HepG2 (cell line): Measurements from ENCODE around the gene AGAP1. TPM values are rescaled to one million over a fixed set of nuclear protein-coding genes. Genes with fewer than 3 reads are reported as not detected.
A peak's percentile ranks its signal among the peaks of the same experiment; 100 is the strongest.

ENCODE experiments used
- ATAC-seq: fragments of 200-7000 bp; cut with Tn5 transposase; 3 replicates; pipeline ENCODE4 v1.9.1; 2020; ENCODE audit warnings: mild to moderate bottlenecking, moderate library complexity
- BruUV-seq: library from RNA; stranded (reverse); fragments of 400-500 nt; replicated peaks from 2 replicates; lab custom pipeline; 2021; lab: Mats Ljungman, UMichigan
- CTCF ChIA-PET: fragments of 300-600 bp; formaldehyde crosslinking; extraction: SDS; loops from one replicate; lab custom pipeline; 2021; ENCODE audit warnings: low total read pairs, inconsistent platforms, low intra/inter-chr PET ratio; lab: Yijun Ruan, JAX
- POLR2A ChIA-PET: fragments of 350-600 bp; sonication (Branson Sonifier 250); formaldehyde crosslinking; loops from one replicate; lab custom pipeline; 2020; ENCODE audit warnings: antibody characterized with exemption, inconsistent platforms; lab: Yijun Ruan, JAX
- DNase-seq: peaks from one replicate; pipeline ENCODE4 v3.0.0-alpha.2; 2015; ENCODE audit warnings: low spot score
- FAIRE-seq: peaks from 3 replicates; lab custom pipeline; 2011; peaks lifted over from hg19 to GRCh38; lab: Jason Lieb, UNC
- H2AFZ ChIP-seq: one replicate; pipeline ENCODE4 v1.6.1; 2011; ENCODE audit warnings: low read length, inconsistent platforms
- H3K27ac ChIP-seq: fragments of 300-600 bp; 3 replicates; pipeline ENCODE4 v1.8.0; 2011; ENCODE audit warnings: mixed run types, mild to moderate bottlenecking, mixed read lengths, low read length, inconsistent platforms; ENCODE audit not compliant: insufficient read depth; ENCODE audit errors: extremely low read length
- H3K27me3 ChIP-seq, 2 experiments: fragments of 200-600 bp in 1 of 2; 2 replicates in 1 of 2; 3 replicates in 1 of 2; pipeline versions ENCODE4 v1.6.0 to v1.8.0; 2011; ENCODE audit warnings: low read length in 2 of 2, mild to moderate bottlenecking in 2 of 2, moderate library complexity in 2 of 2, inconsistent platforms in 1 of 2; ENCODE audit not compliant: insufficient read depth in 2 of 2, control insufficient read depth in 1 of 2
- H3K36me3 ChIP-seq, 2 experiments: fragments of 200-600 bp in 1 of 2; replicated peaks in 1 of 2; 2 replicates in 1 of 2; 3 replicates in 1 of 2; pipeline versions ENCODE4 v1.5.1 to v1.8.0; 2011; ENCODE audit warnings: low read length in 2 of 2, inconsistent platforms in 1 of 2; ENCODE audit not compliant: insufficient read depth in 2 of 2, control insufficient read depth in 1 of 2
- H3K4me1 ChIP-seq: 2 replicates; pipeline ENCODE4 v1.5.1; 2012; ENCODE audit warnings: low read length, inconsistent platforms; ENCODE audit not compliant: insufficient read depth
- H3K4me2 ChIP-seq: 2 replicates; pipeline ENCODE4 v1.6.0; 2011; ENCODE audit warnings: low read depth, low read length, inconsistent platforms
- H3K4me3 ChIP-seq, 3 experiments: fragments of 200-600 bp in 1 of 3; sonication (generic), shearing (Covaris generic) in 1 of 3; replicated peaks in 1 of 3; 2 replicates each; pipeline ENCODE4 v1.5.1; 2011 to 2016; ENCODE audit warnings: low read length in 3 of 3, inconsistent platforms in 2 of 3, low read depth in 2 of 3, mild to moderate bottlenecking in 2 of 3, control low read depth in 1 of 3, mixed read lengths in 1 of 3; ENCODE audit not compliant: insufficient read depth in 1 of 3
- H3K79me2 ChIP-seq: one replicate; pipeline ENCODE4 v1.6.1; 2011; ENCODE audit warnings: low read length, inconsistent platforms; ENCODE audit not compliant: insufficient read depth
- H3K9ac ChIP-seq: 2 replicates; pipeline ENCODE4 v1.6.0; 2011; ENCODE audit warnings: mild to moderate bottlenecking, low read depth, low read length, inconsistent platforms; ENCODE audit not compliant: insufficient read depth
- H3K9me3 ChIP-seq: 2 replicates; pipeline ENCODE4 v1.5.1; 2012; ENCODE audit warnings: mild to moderate bottlenecking, low read length
- H4K20me1 ChIP-seq: 2 replicates; pipeline ENCODE4 v1.6.0; 2011; ENCODE audit warnings: inconsistent platforms, mild to moderate bottlenecking, low read length, moderate library complexity; ENCODE audit not compliant: insufficient read depth
- HMGA1 ChIP-seq: sonication (generic); formaldehyde crosslinking; conservative IDR thresholded peaks from 2 replicates; pipeline ENCODE4 v1.4.0; 2020; ENCODE audit warnings: missing genetic modification reagents
- HNRNPLL ChIP-seq: fragments of 200-400 bp; formaldehyde crosslinking; IDR thresholded peaks from 2 replicates; pipeline ENCODE4 v1.6.1; 2017; ENCODE audit warnings: mild to moderate bottlenecking, low read depth, low read length; ENCODE audit not compliant: poor library complexity, severe bottlenecking
- MTF1 ChIP-seq: sonication (generic); formaldehyde crosslinking; IDR thresholded peaks from 2 replicates; pipeline ENCODE4 v1.5.0; 2020; ENCODE audit warnings: missing genetic modification reagents
- REPIN1 ChIP-seq: sonication (generic); formaldehyde crosslinking; IDR thresholded peaks from 2 replicates; pipeline ENCODE4 v1.8.0; 2022; ENCODE audit warnings: missing genetic modification reagents, low read depth, mild to moderate bottlenecking, borderline replicate concordance
- TBX2 ChIP-seq: sonication (generic); formaldehyde crosslinking; IDR thresholded peaks from 2 replicates; pipeline ENCODE4 v1.5.0; 2020; ENCODE audit warnings: missing genetic modification reagents, mild to moderate bottlenecking, borderline replicate concordance
- TGIF2 ChIP-seq: IDR thresholded peaks from 2 replicates; pipeline ENCODE4 v1.6.1; 2016; ENCODE audit warnings: control low read depth, missing compliant biosample characterization
- THYN1 ChIP-seq: sonication (generic); formaldehyde crosslinking; IDR thresholded peaks from 2 replicates; pipeline ENCODE4 v1.8.1; 2023; ENCODE audit warnings: low read depth, mild to moderate bottlenecking, moderate library complexity, missing genetic modification reagents, borderline replicate concordance
- ZFP90 ChIP-seq: sonication (generic); formaldehyde crosslinking; IDR thresholded peaks from 2 replicates; pipeline ENCODE4 v1.8.0; 2022; ENCODE audit warnings: missing genetic modification reagents, mild to moderate bottlenecking, inconsistent platforms, borderline replicate concordance
- ZNF253 ChIP-seq: sonication (generic); formaldehyde crosslinking; IDR thresholded peaks from 2 replicates; pipeline ENCODE4 v1.8.0; 2022; ENCODE audit warnings: mild to moderate bottlenecking, missing genetic modification reagents, borderline replicate concordance
- ZNF446 ChIP-seq: sonication (generic); formaldehyde crosslinking; IDR thresholded peaks from 2 replicates; pipeline ENCODE4 v1.5.0; 2020; ENCODE audit warnings: mild to moderate bottlenecking, missing genetic modification reagents
- WGBS: methylation state at CpG from one replicate; pipeline ENCODE4 v1.1.6; 2017; ENCODE audit warnings: low lambda C conversion rate; 5-methylcytosine and 5-hydroxymethylcytosine counted together
- in situ Hi-C: cut with HindIII; loops from 2 replicates; pipeline ENCODE4 v1.10.0; 2017; ENCODE audit warnings: low pct_unique_long_range_greater_than_20kb; ENCODE audit not compliant: extremely low pct_ligation_motif_present
- intact Hi-C: fragments of 100-400 bp; cut with micrococcal nuclease; formaldehyde crosslinking; loops from one replicate; pipeline ENCODE4 v1.10.0; 2022; ENCODE audit not compliant: unreplicated experiment
- polyA plus RNA-seq, 8 experiments: library from polyadenylated mRNA; depleted of rRNA in 3 of 8; stranded (reverse) in 7 of 8; unstranded in 1 of 8; fragments of >200 nt; fragmentation: Illumina TruSeq in 4 of 8; extraction: Trizol in 4 of 8; gene quantifications; 2 replicates each; pipeline versions ENCODE4 v1.2.1 to v1.2.3, GENCODE V29; 2011 to 2016; ENCODE audit warnings: low read depth in 4 of 8, missing spikeins in 1 of 8, mixed read lengths in 1 of 8; ENCODE audit not compliant: insufficient read depth in 1 of 8
- total RNA-seq, 5 experiments: library from RNA; depleted of rRNA; stranded (reverse); fragments of >200 nt; fragmentation: Illumina TruSeq; extraction: Trizol; gene quantifications; 2 replicates each; pipeline ENCODE4 v1.2.3, GENCODE V29; 2016; ENCODE audit warnings: low read depth in 1 of 5
- TF ChIP-seq, protein P1 (sequence below): sonication (generic); formaldehyde crosslinking; conservative IDR thresholded peaks from 2 replicates; pipeline ENCODE4 v1.8.0; 2022; ENCODE audit warnings: low read depth, missing genetic modification reagents
- TF ChIP-seq, protein P2 (sequence below): sonication (generic); formaldehyde crosslinking; IDR thresholded peaks from 2 replicates; pipeline ENCODE4 v1.5.0; 2020; ENCODE audit warnings: mild to moderate bottlenecking, missing genetic modification reagents, borderline replicate concordance

The AGAP1 gene
- total and polyA plus RNA-seq, 2 of the 13 experiments (the other 11 are each of a cell fraction or from before 2014, with no cell fraction given) = 21.2 to 32.7 TPM

DNA sequence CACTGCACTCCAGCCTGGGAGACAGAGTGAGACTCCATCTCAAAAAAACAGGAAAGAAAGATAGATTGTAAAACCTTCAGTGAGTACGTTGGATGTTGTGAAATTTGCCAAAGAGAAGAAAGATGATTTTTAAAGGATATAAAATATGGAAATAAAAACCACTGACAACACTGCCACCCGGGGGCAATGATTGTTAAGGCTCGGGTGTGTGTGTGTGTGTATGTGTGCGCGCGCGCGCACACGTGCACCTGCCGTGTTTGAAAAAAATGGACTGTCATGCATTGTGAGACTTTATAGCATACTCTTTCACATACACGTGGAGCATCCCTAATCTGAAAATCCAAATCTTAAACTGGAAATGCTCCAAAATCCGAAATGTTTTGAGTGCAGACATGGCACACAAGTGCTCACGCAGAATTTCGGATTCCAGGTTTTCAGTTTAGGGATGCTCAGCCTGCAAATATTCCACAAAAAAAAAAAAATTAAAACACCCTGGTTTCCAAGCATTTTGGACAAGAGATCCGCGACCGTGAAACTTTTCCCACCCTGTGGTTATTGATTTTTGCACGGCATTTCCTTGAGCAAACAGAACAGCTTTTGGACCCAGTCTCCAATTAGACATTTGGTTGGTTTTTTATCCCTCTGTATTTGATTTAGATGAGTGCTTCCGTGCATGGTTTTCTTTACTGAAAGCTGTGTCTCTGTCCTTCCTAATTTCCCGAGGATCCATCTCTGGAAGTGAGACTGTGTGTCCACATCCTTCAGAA lies 269.2 kb downstream of the AGAP1 start (continued):
- TF ChIP-seq ZFP90 (no peak), TBX2 (CRISPR knock-in tag) (no peak), TGIF2 (CRISPR knock-in tag) (no peak), THYN1 (CRISPR knock-in tag) (no peak), HMGA1 (CRISPR knock-in tag) (no peak), REPIN1 (0 out of 2 replicates have a peak, but pooled peaks have one; percentile 10), ZNF253 (CRISPR knock-in tag) (no peak), MTF1 (CRISPR knock-in tag) (no peak), ZNF446 (CRISPR knock-in tag) (no peak)
- TF ChIP-seq, protein P1, sequence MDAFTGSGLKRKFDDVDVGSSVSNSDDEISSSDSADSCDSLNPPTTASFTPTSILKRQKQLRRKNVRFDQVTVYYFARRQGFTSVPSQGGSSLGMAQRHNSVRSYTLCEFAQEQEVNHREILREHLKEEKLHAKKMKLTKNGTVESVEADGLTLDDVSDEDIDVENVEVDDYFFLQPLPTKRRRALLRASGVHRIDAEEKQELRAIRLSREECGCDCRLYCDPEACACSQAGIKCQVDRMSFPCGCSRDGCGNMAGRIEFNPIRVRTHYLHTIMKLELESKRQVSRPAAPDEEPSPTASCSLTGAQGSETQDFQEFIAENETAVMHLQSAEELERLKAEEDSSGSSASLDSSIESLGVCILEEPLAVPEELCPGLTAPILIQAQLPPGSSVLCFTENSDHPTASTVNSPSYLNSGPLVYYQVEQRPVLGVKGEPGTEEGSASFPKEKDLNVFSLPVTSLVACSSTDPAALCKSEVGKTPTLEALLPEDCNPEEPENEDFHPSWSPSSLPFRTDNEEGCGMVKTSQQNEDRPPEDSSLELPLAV (CRISPR knock-in tag) = no peak

DNA sequence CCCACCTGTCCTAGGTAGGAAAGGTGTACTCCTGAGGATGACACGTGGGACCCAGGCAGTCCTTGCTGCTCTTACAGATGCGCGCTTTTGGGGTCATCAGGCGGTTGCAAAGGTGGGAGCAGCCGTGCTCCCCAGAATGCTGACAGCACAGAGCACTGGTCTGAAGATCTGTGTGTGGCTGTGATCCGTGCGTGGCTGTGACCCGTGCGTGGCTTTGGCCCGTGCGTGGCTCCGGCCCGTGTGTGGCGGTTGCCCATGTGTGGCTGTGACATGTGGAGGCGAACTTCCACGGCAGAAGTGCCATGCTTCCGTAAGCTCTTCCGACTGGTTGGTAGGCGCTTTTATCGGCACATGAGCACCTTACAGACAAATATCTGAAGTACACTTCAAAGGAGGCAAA lies 270.0 kb downstream of the AGAP1 start:
- DNase-seq (no peak), ATAC-seq (no peak), FAIRE-seq (no peak)
- BruUV-seq = no TSS peak
- Histone ChIP-seq H3K9me3 (no peaks in the 10 kb centered on the region), H3K79me2 (no peaks in the 10 kb centered on the region), H3K27ac (no peak overlapping the region), H3K4me1 (peaks cover 18% of the 10 kb centered on the region), H3K4me3 (no peak overlapping the region), H3K9ac (no peak overlapping the region), H3K36me3 (peaks cover 8 to 9% of the 10 kb centered on the region in 2 experiments), H4K20me1 (no peaks in the 10 kb centered on the region; the same call in 1 of the 2 replicates), H3K27me3 (no peaks in the 10 kb centered on the region), H2AFZ (no peak overlapping the region), H3K4me2 (no peak overlapping the region)
- in situ Hi-C loops (no loop called here), intact Hi-C loops (no loop called here)
- CTCF ChIA-PET = no interaction called here
- WGBS = 98% methylated on average over 20 of the region's 20 CpGs
- POLR2A ChIA-PET = no interaction called here
- TF ChIP-seq, protein P2, sequence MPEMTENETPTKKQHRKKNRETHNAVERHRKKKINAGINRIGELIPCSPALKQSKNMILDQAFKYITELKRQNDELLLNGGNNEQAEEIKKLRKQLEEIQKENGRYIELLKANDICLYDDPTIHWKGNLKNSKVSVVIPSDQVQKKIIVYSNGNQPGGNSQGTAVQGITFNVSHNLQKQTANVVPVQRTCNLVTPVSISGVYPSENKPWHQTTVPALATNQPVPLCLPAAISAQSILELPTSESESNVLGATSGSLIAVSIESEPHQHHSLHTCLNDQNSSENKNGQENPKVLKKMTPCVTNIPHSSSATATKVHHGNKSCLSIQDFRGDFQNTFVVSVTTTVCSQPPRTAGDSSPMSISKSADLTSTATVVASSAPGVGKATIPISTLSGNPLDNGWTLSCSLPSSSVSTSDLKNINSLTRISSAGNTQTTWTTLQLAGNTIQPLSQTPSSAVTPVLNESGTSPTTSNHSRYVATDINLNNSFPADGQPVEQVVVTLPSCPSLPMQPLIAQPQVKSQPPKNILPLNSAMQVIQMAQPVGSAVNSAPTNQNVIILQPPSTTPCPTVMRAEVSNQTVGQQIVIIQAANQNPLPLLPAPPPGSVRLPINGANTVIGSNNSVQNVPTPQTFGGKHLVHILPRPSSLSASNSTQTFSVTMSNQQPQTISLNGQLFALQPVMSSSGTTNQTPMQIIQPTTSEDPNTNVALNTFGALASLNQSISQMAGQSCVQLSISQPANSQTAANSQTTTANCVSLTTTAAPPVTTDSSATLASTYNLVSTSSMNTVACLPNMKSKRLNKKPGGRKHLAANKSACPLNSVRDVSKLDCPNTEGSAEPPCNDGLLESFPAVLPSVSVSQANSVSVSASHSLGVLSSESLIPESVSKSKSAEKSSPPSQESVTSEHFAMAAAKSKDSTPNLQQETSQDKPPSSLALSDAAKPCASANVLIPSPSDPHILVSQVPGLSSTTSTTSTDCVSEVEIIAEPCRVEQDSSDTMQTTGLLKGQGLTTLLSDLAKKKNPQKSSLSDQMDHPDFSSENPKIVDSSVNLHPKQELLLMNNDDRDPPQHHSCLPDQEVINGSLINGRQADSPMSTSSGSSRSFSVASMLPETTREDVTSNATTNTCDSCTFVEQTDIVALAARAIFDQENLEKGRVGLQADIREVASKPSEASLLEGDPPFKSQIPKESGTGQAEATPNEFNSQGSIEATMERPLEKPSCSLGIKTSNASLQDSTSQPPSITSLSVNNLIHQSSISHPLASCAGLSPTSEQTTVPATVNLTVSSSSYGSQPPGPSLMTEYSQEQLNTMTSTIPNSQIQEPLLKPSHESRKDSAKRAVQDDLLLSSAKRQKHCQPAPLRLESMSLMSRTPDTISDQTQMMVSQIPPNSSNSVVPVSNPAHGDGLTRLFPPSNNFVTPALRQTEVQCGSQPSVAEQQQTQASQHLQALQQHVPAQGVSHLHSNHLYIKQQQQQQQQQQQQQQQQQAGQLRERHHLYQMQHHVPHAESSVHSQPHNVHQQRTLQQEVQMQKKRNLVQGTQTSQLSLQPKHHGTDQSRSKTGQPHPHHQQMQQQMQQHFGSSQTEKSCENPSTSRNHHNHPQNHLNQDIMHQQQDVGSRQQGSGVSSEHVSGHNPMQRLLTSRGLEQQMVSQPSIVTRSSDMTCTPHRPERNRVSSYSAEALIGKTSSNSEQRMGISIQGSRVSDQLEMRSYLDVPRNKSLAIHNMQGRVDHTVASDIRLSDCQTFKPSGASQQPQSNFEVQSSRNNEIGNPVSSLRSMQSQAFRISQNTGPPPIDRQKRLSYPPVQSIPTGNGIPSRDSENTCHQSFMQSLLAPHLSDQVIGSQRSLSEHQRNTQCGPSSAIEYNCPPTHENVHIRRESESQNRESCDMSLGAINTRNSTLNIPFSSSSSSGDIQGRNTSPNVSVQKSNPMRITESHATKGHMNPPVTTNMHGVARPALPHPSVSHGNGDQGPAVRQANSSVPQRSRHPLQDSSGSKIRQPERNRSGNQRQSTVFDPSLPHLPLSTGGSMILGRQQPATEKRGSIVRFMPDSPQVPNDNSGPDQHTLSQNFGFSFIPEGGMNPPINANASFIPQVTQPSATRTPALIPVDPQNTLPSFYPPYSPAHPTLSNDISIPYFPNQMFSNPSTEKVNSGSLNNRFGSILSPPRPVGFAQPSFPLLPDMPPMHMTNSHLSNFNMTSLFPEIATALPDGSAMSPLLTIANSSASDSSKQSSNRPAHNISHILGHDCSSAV (CRISPR knock-in tag) = no peak
- TF ChIP-seq HNRNPLL = peak; percentile 20
